ENCODE measurements around the gene TSPAN32. TPM values are rescaled to one million over a fixed set of nuclear protein-coding genes. Genes with fewer than 3 reads are reported as not detected.

Gene TSPAN32
- total and polyA plus RNA-seq, 9 donors = 1.6 to 6.9 (median 2.9) TPM

GRCh38 chr11:2289859-2290258 is 12.0 kb upstream of the TSPAN32 start:
- peaks cover 13% of the 10 kb centered on the region for H3K27me3 ChIP-seq (ENCODE audit: control insufficient read depth, insufficient read depth, low read length)
- 48% methylated on average over 7 of the region's 10 CpGs for WGBS (ENCODE audit: insufficient coverage)
- H3K4me1 ChIP-seq (ENCODE audit: control insufficient read depth, insufficient read depth, low read length) = peaks cover 9% of the 10 kb centered on the region
- no peaks in the 10 kb centered on the region for H3K36me3 ChIP-seq (ENCODE audit: control insufficient read depth, insufficient read depth, low read length)
- no peak overlapping the region for H3K27ac ChIP-seq (ENCODE audit: low read length)
- no peak for DNase-seq
- no peak overlapping the region for H3K4me3 ChIP-seq (ENCODE audit: low read length)
- no peaks in the 10 kb centered on the region for H3K9me3 ChIP-seq (replicated peaks; ENCODE audit: control insufficient read depth, low read depth, low read length)

GRCh38 chr11:2290351-2290841 is 11.4 kb upstream of the TSPAN32 start:
- Histone ChIP-seq H3K9me3 (replicated peaks; ENCODE audit: control insufficient read depth, low read depth, low read length) (no peaks in the 10 kb centered on the region), H3K27me3 (ENCODE audit: control insufficient read depth, insufficient read depth, low read length) (peaks cover 11% of the 10 kb centered on the region), H3K4me3 (ENCODE audit: low read length) (no peak overlapping the region), H3K27ac (ENCODE audit: low read length) (no peak overlapping the region), H3K36me3 (ENCODE audit: control insufficient read depth, insufficient read depth, low read length) (no peaks in the 10 kb centered on the region), H3K4me1 (ENCODE audit: control insufficient read depth, insufficient read depth, low read length) (peaks cover 9% of the 10 kb centered on the region)
- DNase-seq = no peak
- 45% methylated on average over 10 of the region's 10 CpGs for WGBS (ENCODE audit: insufficient coverage)

GRCh38 chr11:2293531-2293971 is 8.3 kb upstream of the TSPAN32 start:
- Histone ChIP-seq H3K36me3 (ENCODE audit: control insufficient read depth, insufficient read depth, low read length) (no peaks in the 10 kb centered on the region), H3K27me3 (ENCODE audit: control insufficient read depth, insufficient read depth, low read length) (peaks cover 7% of the 10 kb centered on the region), H3K27ac (ENCODE audit: low read length) (no peak overlapping the region), H3K4me3 (ENCODE audit: low read length) (no peak overlapping the region), H3K9me3 (replicated peaks; ENCODE audit: control insufficient read depth, low read depth, low read length) (no peaks in the 10 kb centered on the region), H3K4me1 (ENCODE audit: control insufficient read depth, insufficient read depth, low read length) (peaks cover 3% of the 10 kb centered on the region)
- 83% methylated on average over 17 of the region's 20 CpGs for WGBS (ENCODE audit: insufficient coverage)
- DNase-seq = no peak

GRCh38 chr11:2293984-2294925 is 7.6 kb upstream of the TSPAN32 start:
- Histone ChIP-seq H3K4me1 (ENCODE audit: control insufficient read depth, insufficient read depth, low read length) (peaks cover 3% of the 10 kb centered on the region), H3K4me3 (ENCODE audit: low read length) (no peak overlapping the region), H3K27me3 (ENCODE audit: control insufficient read depth, insufficient read depth, low read length) (peaks cover 4% of the 10 kb centered on the region), H3K27ac (ENCODE audit: low read length) (no peak overlapping the region), H3K36me3 (ENCODE audit: control insufficient read depth, insufficient read depth, low read length) (no peaks in the 10 kb centered on the region), H3K9me3 (replicated peaks; ENCODE audit: control insufficient read depth, low read depth, low read length) (no peaks in the 10 kb centered on the region)
- no peak for DNase-seq
- WGBS (ENCODE audit: insufficient coverage) = 78% methylated on average over 23 of the region's 27 CpGs

- WGBS (ENCODE audit: insufficient coverage) = 87% methylated on average over 8 of the region's 8 CpGs
- no peak for DNase-seq
- Histone ChIP-seq H3K27me3 (ENCODE audit: control insufficient read depth, insufficient read depth, low read length) (peaks cover 4% of the 10 kb centered on the region), H3K9me3 (replicated peaks; ENCODE audit: control insufficient read depth, low read depth, low read length) (no peaks in the 10 kb centered on the region), H3K4me1 (ENCODE audit: control insufficient read depth, insufficient read depth, low read length) (peaks cover 3% of the 10 kb centered on the region), H3K36me3 (ENCODE audit: control insufficient read depth, insufficient read depth, low read length) (no peaks in the 10 kb centered on the region), H3K4me3 (ENCODE audit: low read length) (no peak overlapping the region), H3K27ac (ENCODE audit: low read length) (no peak overlapping the region)
Measured at GRCh38 chr11:2294926-2295290, 6.9 kb upstream of the TSPAN32 start.

GRCh38 chr11:2295971-2296912 is 5.6 kb upstream of the TSPAN32 start:
- DNase-seq = no peak
- no peaks in the 10 kb centered on the region for H3K27me3 ChIP-seq (ENCODE audit: control insufficient read depth, insufficient read depth, low read length)

GRCh38 chr11:2296913-2297622 is 4.7 kb upstream of the TSPAN32 start:
- no peak overlapping the region for H3K4me3 ChIP-seq (ENCODE audit: low read length)
- WGBS (ENCODE audit: insufficient coverage) = 84% methylated on average over 6 of the region's 13 CpGs
- no peaks in the 10 kb centered on the region for H3K9me3 ChIP-seq (replicated peaks; ENCODE audit: control insufficient read depth, low read depth, low read length)
- DNase-seq = no peak
- H3K27ac ChIP-seq (ENCODE audit: low read length) = no peak overlapping the region
- no peaks in the 10 kb centered on the region for H3K27me3 ChIP-seq (ENCODE audit: control insufficient read depth, insufficient read depth, low read length)
- peaks cover 13% of the 10 kb centered on the region for H3K4me1 ChIP-seq (ENCODE audit: control insufficient read depth, insufficient read depth, low read length)
- no peaks in the 10 kb centered on the region for H3K36me3 ChIP-seq (ENCODE audit: control insufficient read depth, insufficient read depth, low read length)

More at GRCh38 chr11:2295971-2296912, 5.6 kb upstream of the TSPAN32 start:
- WGBS (ENCODE audit: insufficient coverage) = 85% methylated on average over 12 of the region's 17 CpGs
- H3K27ac ChIP-seq (ENCODE audit: low read length) = no peak overlapping the region
- H3K9me3 ChIP-seq (replicated peaks; ENCODE audit: control insufficient read depth, low read depth, low read length) = no peaks in the 10 kb centered on the region
- no peak overlapping the region for H3K4me3 ChIP-seq (ENCODE audit: low read length)
- H3K36me3 ChIP-seq (ENCODE audit: control insufficient read depth, insufficient read depth, low read length) = no peaks in the 10 kb centered on the region
- H3K4me1 ChIP-seq (ENCODE audit: control insufficient read depth, insufficient read depth, low read length) = peaks cover 6% of the 10 kb centered on the region

- no peaks in the 10 kb centered on the region for H3K27me3 ChIP-seq (ENCODE audit: control insufficient read depth, insufficient read depth, low read length)
- peaks cover 19% of the 10 kb centered on the region for H3K4me1 ChIP-seq (ENCODE audit: control insufficient read depth, insufficient read depth, low read length)
- no peaks in the 10 kb centered on the region for H3K36me3 ChIP-seq (ENCODE audit: control insufficient read depth, insufficient read depth, low read length)
- no peaks in the 10 kb centered on the region for H3K9me3 ChIP-seq (replicated peaks; ENCODE audit: control insufficient read depth, low read depth, low read length)
- no CpG with 5 or more reads among the region's 1 CpG for WGBS (ENCODE audit: insufficient coverage)
- no peak overlapping the region for H3K27ac ChIP-seq (ENCODE audit: low read length)
- H3K4me3 ChIP-seq (ENCODE audit: low read length) = no peak overlapping the region
- DNase-seq = no peak
Measured at GRCh38 chr11:2297623-2298030, 4.2 kb upstream of the TSPAN32 start.

- no peaks in the 10 kb centered on the region for H3K9me3 ChIP-seq (replicated peaks; ENCODE audit: control insufficient read depth, low read depth, low read length)
- H3K36me3 ChIP-seq (ENCODE audit: control insufficient read depth, insufficient read depth, low read length) = no peaks in the 10 kb centered on the region
- H3K4me1 ChIP-seq (ENCODE audit: control insufficient read depth, insufficient read depth, low read length) = peaks cover 25% of the 10 kb centered on the region
- no peaks in the 10 kb centered on the region for H3K27me3 ChIP-seq (ENCODE audit: control insufficient read depth, insufficient read depth, low read length)
- no peak for DNase-seq
- no peak overlapping the region for H3K4me3 ChIP-seq (ENCODE audit: low read length)
- no peak overlapping the region for H3K27ac ChIP-seq (ENCODE audit: low read length)
- 69% methylated on average over 8 of the region's 14 CpGs for WGBS (ENCODE audit: insufficient coverage)
Measured at GRCh38 chr11:2298131-2298794, 3.5 kb upstream of the TSPAN32 start.
